A673 (cell line): ENCODE results near the gene ZC3HAV1. TPM values are rescaled to one million over a fixed set of nuclear protein-coding genes. Genes with fewer than 3 reads are reported as not detected.
"Not testable (repeated sequence)": the region's sequence is repeated elsewhere in the genome, so short reads cannot be mapped to it uniquely, and the experiment has no call there.

Experiments
- BruUV-seq: library from RNA; stranded (reverse); fragments of 400-500 nt; replicated peaks from 2 replicates; lab custom pipeline; 2021; lab: Mats Ljungman, UMichigan
- CTCF ChIA-PET: fragments of 300-600 bp; sonication (Branson Sonifier 250); formaldehyde crosslinking; loops from one replicate; lab custom pipeline; 2022; ENCODE audit warnings: antibody characterized with exemption; lab: Charles Lee
- POLR2A ChIA-PET: fragments of 300-600 bp; sonication (Branson Sonifier 250); formaldehyde crosslinking; loops from one replicate; lab custom pipeline; 2022; ENCODE audit warnings: antibody characterized with exemption; ENCODE audit not compliant: low non-redundant PET; lab: Charles Lee
- DNase-seq: peaks from one replicate; pipeline ENCODE4 v3.0.0-alpha.2; 2015; ENCODE audit warnings: low spot score
- H3K27ac ChIP-seq: fragments of 200-600 bp; sonication (generic); 2 replicates; pipeline ENCODE4 v1.5.1; 2016; ENCODE audit warnings: mixed run types, low read depth, mild to moderate bottlenecking, mixed read lengths, antibody characterized with exemption, low read length; ENCODE audit not compliant: poor library complexity, severe bottlenecking
- H3K27me3 ChIP-seq: fragments of 200-600 bp; sonication (generic); replicated peaks from 2 replicates; pipeline ENCODE4 v1.6.1; 2017; ENCODE audit warnings: mixed run types, low read depth, mild to moderate bottlenecking, mixed read lengths, antibody characterized with exemption, low read length; ENCODE audit not compliant: insufficient read depth, poor library complexity
- H3K36me3 ChIP-seq: fragments of 200-600 bp; sonication (generic); 2 replicates; pipeline ENCODE4 v1.6.1; 2016; ENCODE audit warnings: mixed run types, mild to moderate bottlenecking, mixed read lengths, antibody characterized with exemption, low read length; ENCODE audit not compliant: insufficient read depth, poor library complexity, severe bottlenecking
- H3K4me1 ChIP-seq: fragments of 200-600 bp; sonication (generic); 2 replicates; pipeline ENCODE4 v1.6.1; 2017; ENCODE audit warnings: mixed run types, mild to moderate bottlenecking, mixed read lengths, antibody characterized with exemption, low read length; ENCODE audit not compliant: insufficient read depth, poor library complexity, severe bottlenecking
- H3K4me3 ChIP-seq: fragments of 200-600 bp; sonication (generic); 2 replicates; pipeline ENCODE4 v1.5.1; 2016; ENCODE audit warnings: low read depth, mixed run types, mild to moderate bottlenecking, mixed read lengths, low read length; ENCODE audit not compliant: poor library complexity, severe bottlenecking
- H3K9me3 ChIP-seq: fragments of 200-600 bp; sonication (generic); 2 replicates; pipeline ENCODE4 v1.6.1; 2016; ENCODE audit warnings: mixed run types, low read depth, mild to moderate bottlenecking, mixed read lengths, antibody characterized with exemption, low read length; ENCODE audit not compliant: poor library complexity, severe bottlenecking
- EZH2 ChIP-seq: fragments of 200-600 bp; sonication (generic); IDR thresholded peaks from 2 replicates; pipeline ENCODE4 v1.6.1; 2017; ENCODE audit warnings: borderline replicate concordance, low read depth, mild to moderate bottlenecking, mixed read lengths, antibody characterized with exemption, low read length; ENCODE audit not compliant: poor library complexity, severe bottlenecking
- intact Hi-C: fragments of 100-400 bp; cut with micrococcal nuclease; formaldehyde crosslinking; loops from one replicate; pipeline ENCODE4 v1.10.0; 2022; ENCODE audit not compliant: unreplicated experiment
- total RNA-seq: library from RNA; stranded (reverse); gene quantifications from 2 replicates; pipeline ENCODE4 v1.2.3, GENCODE V29; 2021
- TF ChIP-seq, protein P1 (sequence below): fragments of 300-800, 200-600 bp; sonication (generic); conservative IDR thresholded peaks from 2 replicates; pipeline ENCODE4 v1.5.1; 2017; ENCODE audit warnings: low read depth, mild to moderate bottlenecking, antibody characterized with exemption, low read length, moderate library complexity, mixed read lengths

ZC3HAV1 gene
- total RNA-seq, 1 experiment from 2014 or later: 16.9 TPM

DNA sequence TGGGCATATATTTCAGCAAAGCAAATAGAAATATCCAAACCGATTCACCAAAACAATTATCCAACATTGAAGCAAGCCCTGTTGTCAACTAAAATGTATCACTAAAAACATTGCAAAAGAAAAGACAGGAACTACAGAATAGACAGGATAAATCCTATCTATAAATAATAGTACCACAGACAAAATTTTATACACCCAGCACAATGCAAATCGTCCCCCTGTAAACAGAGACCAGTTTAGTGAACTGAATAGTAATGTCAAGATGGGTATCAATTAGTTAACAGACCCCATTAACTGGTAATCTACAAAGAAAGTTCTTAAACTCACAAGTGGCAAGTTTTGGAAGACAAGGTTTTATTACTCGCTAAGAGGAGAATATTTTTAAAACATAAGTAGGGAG, 4.0 kb downstream of the ZC3HAV1 start:
- CTCF ChIA-PET: no interaction called here
- Histone ChIP-seq H3K4me3 (no peak overlapping the region), H3K27me3 (no peaks in the 10 kb centered on the region), H3K27ac (no peak overlapping the region), H3K36me3 (no peaks in the 10 kb centered on the region), H3K9me3 (no peaks in the 10 kb centered on the region), H3K4me1 (peaks cover 7% of the 10 kb centered on the region)
- DNase-seq: no peak
- POLR2A ChIA-PET: interaction anchor here (0.7 kb wide), 1 partner anchor 61 kb away, joined by 3 read pairs; no protein-coding TSS in a partner anchor
- intact Hi-C loops: no loop called here
- BruUV-seq: no TSS peak
- TF ChIP-seq EZH2: no peak
- TF ChIP-seq, protein P1, sequence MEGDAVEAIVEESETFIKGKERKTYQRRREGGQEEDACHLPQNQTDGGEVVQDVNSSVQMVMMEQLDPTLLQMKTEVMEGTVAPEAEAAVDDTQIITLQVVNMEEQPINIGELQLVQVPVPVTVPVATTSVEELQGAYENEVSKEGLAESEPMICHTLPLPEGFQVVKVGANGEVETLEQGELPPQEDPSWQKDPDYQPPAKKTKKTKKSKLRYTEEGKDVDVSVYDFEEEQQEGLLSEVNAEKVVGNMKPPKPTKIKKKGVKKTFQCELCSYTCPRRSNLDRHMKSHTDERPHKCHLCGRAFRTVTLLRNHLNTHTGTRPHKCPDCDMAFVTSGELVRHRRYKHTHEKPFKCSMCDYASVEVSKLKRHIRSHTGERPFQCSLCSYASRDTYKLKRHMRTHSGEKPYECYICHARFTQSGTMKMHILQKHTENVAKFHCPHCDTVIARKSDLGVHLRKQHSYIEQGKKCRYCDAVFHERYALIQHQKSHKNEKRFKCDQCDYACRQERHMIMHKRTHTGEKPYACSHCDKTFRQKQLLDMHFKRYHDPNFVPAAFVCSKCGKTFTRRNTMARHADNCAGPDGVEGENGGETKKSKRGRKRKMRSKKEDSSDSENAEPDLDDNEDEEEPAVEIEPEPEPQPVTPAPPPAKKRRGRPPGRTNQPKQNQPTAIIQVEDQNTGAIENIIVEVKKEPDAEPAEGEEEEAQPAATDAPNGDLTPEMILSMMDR: no peak

DNA sequence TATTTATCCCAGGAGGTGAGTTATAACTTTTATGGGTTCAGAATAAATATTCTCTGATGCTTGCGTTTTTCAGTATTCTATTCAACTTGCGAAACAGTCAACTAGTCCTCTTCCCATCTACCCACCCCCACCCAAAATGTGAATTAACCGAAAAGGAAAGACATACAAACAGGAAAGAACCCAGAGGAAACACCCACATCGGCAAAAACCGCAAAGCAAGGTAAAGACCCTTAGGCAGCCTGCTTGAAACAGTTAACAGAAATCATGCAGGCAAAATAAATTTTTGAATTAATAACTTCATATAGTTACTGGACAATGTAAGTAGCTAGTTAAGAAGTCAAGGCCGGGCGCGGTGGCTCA, 5.4 kb downstream of the ZC3HAV1 start:
- ChIA-PET POLR2A (no interaction called here), CTCF (no interaction called here)
- no peak for DNase-seq
- Histone ChIP-seq H3K27ac (no peak overlapping the region), H3K4me3 (no peak overlapping the region), H3K4me1 (peaks cover 3% of the 10 kb centered on the region), H3K36me3 (no peaks in the 10 kb centered on the region), H3K27me3 (no peaks in the 10 kb centered on the region), H3K9me3 (no peaks in the 10 kb centered on the region)
- TF ChIP-seq EZH2: no peak
- TF ChIP-seq, protein P1: no peak
- no TSS peak for BruUV-seq
- intact Hi-C loops: no loop called here

DNA sequence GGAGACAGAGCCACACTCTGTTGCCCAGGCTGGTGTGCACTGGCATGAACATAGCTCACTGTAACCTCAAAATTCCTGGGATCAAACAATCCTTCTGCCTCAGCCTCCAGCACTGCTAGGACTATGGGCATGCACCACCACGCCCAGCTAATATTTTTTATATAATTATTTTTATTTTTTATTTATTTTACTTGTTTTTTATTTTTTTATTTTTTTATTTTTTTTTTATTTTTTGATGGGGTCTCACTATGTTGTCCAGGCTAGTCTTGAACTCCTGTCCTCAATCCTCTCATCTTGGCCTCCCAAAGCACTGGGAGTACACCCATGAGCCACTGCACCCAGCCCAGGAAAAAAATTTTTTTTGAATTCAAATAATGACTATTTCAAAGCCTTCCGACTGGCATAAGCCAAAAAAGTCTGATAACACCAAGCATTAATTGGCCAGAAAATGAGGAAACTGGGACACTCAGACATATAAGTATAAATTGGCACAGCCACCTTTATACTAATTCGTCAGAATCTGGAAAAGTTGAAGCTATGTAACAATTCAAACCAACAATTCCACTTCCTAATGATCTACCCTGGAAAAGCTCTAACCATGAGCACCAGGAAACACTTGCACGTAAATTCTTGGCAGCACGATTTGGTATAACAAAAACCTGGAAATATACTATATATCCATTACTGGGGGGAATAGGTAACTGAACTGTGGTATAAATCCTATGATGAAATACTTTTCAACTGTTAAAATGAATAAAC, 6.3 kb downstream of the ZC3HAV1 start:
- BruUV-seq: no TSS peak
- ChIA-PET POLR2A (interaction anchor here (0.6 kb wide), 1 partner anchor 368 kb away, joined by 5 read pairs; no protein-coding TSS in a partner anchor), CTCF (no interaction called here)
- no peak overlapping the region for H3K27ac ChIP-seq
- TF ChIP-seq, protein P1: no peak
- no peak for TF ChIP-seq EZH2
- H3K27me3 ChIP-seq: no peaks in the 10 kb centered on the region
- intact Hi-C loops: no loop called here
- no peak for DNase-seq
- no peaks in the 10 kb centered on the region for H3K36me3 ChIP-seq
- no peak overlapping the region for H3K4me3 ChIP-seq
- peaks cover 3% of the 10 kb centered on the region for H3K4me1 ChIP-seq
- H3K9me3 ChIP-seq: no peaks in the 10 kb centered on the region

DNA sequence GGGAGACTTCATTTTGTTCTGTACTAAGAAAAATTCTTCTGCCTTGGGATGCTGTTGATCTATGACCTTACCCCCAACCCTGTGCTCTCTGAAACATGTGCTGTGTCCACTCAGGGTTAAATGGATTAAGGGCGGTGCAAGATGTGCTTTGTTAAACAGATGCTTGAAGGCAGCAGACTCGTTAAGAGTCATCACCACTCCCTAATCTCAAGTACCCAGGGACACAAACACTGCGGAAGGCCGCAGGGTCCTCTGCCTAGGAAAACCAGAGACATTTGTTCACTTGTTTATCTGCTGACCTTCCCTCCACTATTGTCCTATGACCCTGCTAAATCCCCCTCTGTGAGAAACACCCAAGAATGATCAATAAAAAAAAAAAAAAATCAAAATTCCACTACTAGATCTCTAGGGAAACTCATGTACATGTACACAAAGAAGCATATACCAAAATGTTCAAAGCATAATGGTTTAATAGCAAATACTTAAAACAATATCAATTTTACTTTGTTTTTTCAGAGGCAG, 7.8 kb downstream of the ZC3HAV1 start:
- H3K36me3 ChIP-seq, H3K4me1 ChIP-seq, H3K27ac ChIP-seq, H3K27me3 ChIP-seq, BruUV-seq, intact Hi-C loops, DNase-seq, CTCF ChIA-PET, H3K4me3 ChIP-seq, POLR2A ChIA-PET, H3K9me3 ChIP-seq: not testable (repeated sequence)
